HepG2 (cell line): ENCODE measurements around the gene TOR2A. TPM values are rescaled to one million over a fixed set of nuclear protein-coding genes. Genes with fewer than 3 reads are reported as not detected.

Experiments
- ATAC-seq: fragments of 200-7000 bp; cut with Tn5 transposase; 3 replicates; pipeline ENCODE4 v1.9.1; 2020; ENCODE audit warnings: mild to moderate bottlenecking, moderate library complexity
- BruUV-seq: library from RNA; stranded (reverse); fragments of 400-500 nt; replicated peaks from 2 replicates; lab custom pipeline; 2021; lab: Mats Ljungman, UMichigan
- CTCF ChIA-PET: fragments of 300-600 bp; formaldehyde crosslinking; extraction: SDS; loops from one replicate; lab custom pipeline; 2021; ENCODE audit warnings: low total read pairs, inconsistent platforms, low intra/inter-chr PET ratio; lab: Yijun Ruan, JAX
- POLR2A ChIA-PET: fragments of 350-600 bp; sonication (Branson Sonifier 250); formaldehyde crosslinking; loops from one replicate; lab custom pipeline; 2020; ENCODE audit warnings: antibody characterized with exemption, inconsistent platforms; lab: Yijun Ruan, JAX
- DNase-seq: peaks from one replicate; pipeline ENCODE4 v3.0.0-alpha.2; 2015; ENCODE audit warnings: low spot score
- FAIRE-seq: peaks from 3 replicates; lab custom pipeline; 2011; peaks lifted over from hg19 to GRCh38; lab: Jason Lieb, UNC
- H2AFZ ChIP-seq: one replicate; pipeline ENCODE4 v1.6.1; 2011; ENCODE audit warnings: low read length, inconsistent platforms
- H3K27ac ChIP-seq: fragments of 300-600 bp; 3 replicates; pipeline ENCODE4 v1.8.0; 2011; ENCODE audit warnings: mixed run types, mild to moderate bottlenecking, mixed read lengths, low read length, inconsistent platforms; ENCODE audit not compliant: insufficient read depth; ENCODE audit errors: extremely low read length
- H3K27me3 ChIP-seq, 2 experiments: fragments of 200-600 bp in 1 of 2; 2 replicates in 1 of 2; 3 replicates in 1 of 2; pipeline versions ENCODE4 v1.6.0 to v1.8.0; 2011; ENCODE audit warnings: low read length in 2 of 2, mild to moderate bottlenecking in 2 of 2, moderate library complexity in 2 of 2, inconsistent platforms in 1 of 2; ENCODE audit not compliant: insufficient read depth in 2 of 2, control insufficient read depth in 1 of 2
- H3K36me3 ChIP-seq, 2 experiments: fragments of 200-600 bp in 1 of 2; replicated peaks in 1 of 2; 2 replicates in 1 of 2; 3 replicates in 1 of 2; pipeline versions ENCODE4 v1.5.1 to v1.8.0; 2011; ENCODE audit warnings: low read length in 2 of 2, inconsistent platforms in 1 of 2; ENCODE audit not compliant: insufficient read depth in 2 of 2, control insufficient read depth in 1 of 2
- H3K4me1 ChIP-seq: 2 replicates; pipeline ENCODE4 v1.5.1; 2012; ENCODE audit warnings: low read length, inconsistent platforms; ENCODE audit not compliant: insufficient read depth
- H3K4me2 ChIP-seq: 2 replicates; pipeline ENCODE4 v1.6.0; 2011; ENCODE audit warnings: low read depth, low read length, inconsistent platforms
- H3K4me3 ChIP-seq, 3 experiments: fragments of 200-600 bp in 1 of 3; sonication (generic), shearing (Covaris generic) in 1 of 3; replicated peaks in 1 of 3; 2 replicates each; pipeline ENCODE4 v1.5.1; 2011 to 2016; ENCODE audit warnings: low read length in 3 of 3, inconsistent platforms in 2 of 3, low read depth in 2 of 3, mild to moderate bottlenecking in 2 of 3, control low read depth in 1 of 3, mixed read lengths in 1 of 3; ENCODE audit not compliant: insufficient read depth in 1 of 3
- H3K79me2 ChIP-seq: one replicate; pipeline ENCODE4 v1.6.1; 2011; ENCODE audit warnings: low read length, inconsistent platforms; ENCODE audit not compliant: insufficient read depth
- H3K9ac ChIP-seq: 2 replicates; pipeline ENCODE4 v1.6.0; 2011; ENCODE audit warnings: mild to moderate bottlenecking, low read depth, low read length, inconsistent platforms; ENCODE audit not compliant: insufficient read depth
- H3K9me3 ChIP-seq: 2 replicates; pipeline ENCODE4 v1.5.1; 2012; ENCODE audit warnings: mild to moderate bottlenecking, low read length
- H4K20me1 ChIP-seq: 2 replicates; pipeline ENCODE4 v1.6.0; 2011; ENCODE audit warnings: inconsistent platforms, mild to moderate bottlenecking, low read length, moderate library complexity; ENCODE audit not compliant: insufficient read depth
- HDAC1 ChIP-seq: sonication (generic); formaldehyde crosslinking; IDR thresholded peaks from 2 replicates; pipeline ENCODE4 v1.5.1; 2020; ENCODE audit warnings: mild to moderate bottlenecking, missing genetic modification reagents
- IKZF1 ChIP-seq: fragments of 450-650 bp; IDR thresholded peaks from 2 replicates; pipeline ENCODE4 v1.7.1; 2016
- MTA3 ChIP-seq: sonication (generic); formaldehyde crosslinking; IDR thresholded peaks from 2 replicates; pipeline ENCODE4 v1.4.0; 2020; ENCODE audit warnings: missing genetic modification reagents
- TBX3 ChIP-seq: fragments of 450-650 bp; IDR thresholded peaks from 2 replicates; pipeline ENCODE4 v1.6.1; 2017; ENCODE audit warnings: antibody characterized with exemption, mild to moderate bottlenecking, inconsistent platforms, borderline replicate concordance
- ZNF136 ChIP-seq: sonication (generic); formaldehyde crosslinking; IDR thresholded peaks from 2 replicates; pipeline ENCODE4 v1.8.1; 2022; ENCODE audit warnings: low read depth, mild to moderate bottlenecking, moderate library complexity, missing genetic modification reagents
- ZNF160 ChIP-seq: sonication (generic); formaldehyde crosslinking; IDR thresholded peaks from 2 replicates; pipeline ENCODE4 v1.8.0; 2022; ENCODE audit warnings: mild to moderate bottlenecking, inconsistent platforms, missing genetic modification reagents
- ZNF224 ChIP-seq: sonication (generic); formaldehyde crosslinking; IDR thresholded peaks from 2 replicates; pipeline ENCODE4 v1.5.0; 2020; ENCODE audit warnings: mild to moderate bottlenecking, missing genetic modification reagents
- ZNF260 ChIP-seq: sonication (generic); formaldehyde crosslinking; IDR thresholded peaks from 2 replicates; pipeline ENCODE4 v1.4.0; 2020; ENCODE audit warnings: missing genetic modification reagents, low read depth, mild to moderate bottlenecking, borderline replicate concordance
- ZNF292 ChIP-seq: sonication (generic); formaldehyde crosslinking; IDR thresholded peaks from 2 replicates; pipeline ENCODE4 v1.8.1; 2022; ENCODE audit warnings: mild to moderate bottlenecking, low read depth, missing genetic modification reagents, borderline replicate concordance
- ZNF3 ChIP-seq: IDR thresholded peaks from 2 replicates; pipeline ENCODE4 v1.7.0; 2017; ENCODE audit warnings: inconsistent platforms
- ZNF580 ChIP-seq: IDR thresholded peaks from 2 replicates; pipeline ENCODE4 v1.6.1; 2016; ENCODE audit warnings: low read depth, borderline replicate concordance
- WGBS: methylation state at CpG from one replicate; pipeline ENCODE4 v1.1.6; 2017; ENCODE audit warnings: low lambda C conversion rate; 5-methylcytosine and 5-hydroxymethylcytosine counted together
- in situ Hi-C: cut with HindIII; loops from 2 replicates; pipeline ENCODE4 v1.10.0; 2017; ENCODE audit warnings: low pct_unique_long_range_greater_than_20kb; ENCODE audit not compliant: extremely low pct_ligation_motif_present
- intact Hi-C: fragments of 100-400 bp; cut with micrococcal nuclease; formaldehyde crosslinking; loops from one replicate; pipeline ENCODE4 v1.10.0; 2022; ENCODE audit not compliant: unreplicated experiment
- polyA plus RNA-seq, 8 experiments: library from polyadenylated mRNA; depleted of rRNA in 3 of 8; stranded (reverse) in 7 of 8; unstranded in 1 of 8; fragments of >200 nt; fragmentation: Illumina TruSeq in 4 of 8; extraction: Trizol in 4 of 8; gene quantifications; 2 replicates each; pipeline versions ENCODE4 v1.2.1 to v1.2.3, GENCODE V29; 2011 to 2016; ENCODE audit warnings: low read depth in 4 of 8, missing spikeins in 1 of 8, mixed read lengths in 1 of 8; ENCODE audit not compliant: insufficient read depth in 1 of 8
- total RNA-seq, 5 experiments: library from RNA; depleted of rRNA; stranded (reverse); fragments of >200 nt; fragmentation: Illumina TruSeq; extraction: Trizol; gene quantifications; 2 replicates each; pipeline ENCODE4 v1.2.3, GENCODE V29; 2016; ENCODE audit warnings: low read depth in 1 of 5

Gene TOR2A
- total and polyA plus RNA-seq, 2 of the 13 experiments (the other 11 are each of a cell fraction or from before 2014, with no cell fraction given): 3.5 to 7.2 TPM

- TF ChIP-seq TBX3: no peak
- TF ChIP-seq MTA3: no peak
- no peak for TF ChIP-seq HDAC1
- TF ChIP-seq ZNF136 (CRISPR knock-in tag): no peak
- TF ChIP-seq ZNF260 (CRISPR knock-in tag): no peak
- TF ChIP-seq ZNF580 (CRISPR knock-in tag): no peak
- no peak for TF ChIP-seq IKZF1
- TF ChIP-seq ZNF292 (CRISPR knock-in tag): no peak
- no peak for TF ChIP-seq ZNF160
- no peak for TF ChIP-seq ZNF3
- no peak for TF ChIP-seq ZNF224 (CRISPR knock-in tag)
- CTCF ChIA-PET: no interaction called here
- Histone ChIP-seq H3K27me3 (no peaks in the 10 kb centered on the region), H3K9ac (no peak overlapping the region), H4K20me1 (no peaks in the 10 kb centered on the region), H3K4me3 (no peak overlapping the region), H3K4me2 (no peak overlapping the region), H3K27ac (no peak overlapping the region), H3K36me3 (no peaks in the 10 kb centered on the region), H3K79me2 (no peaks in the 10 kb centered on the region), H3K9me3 (no peaks in the 10 kb centered on the region), H3K4me1 (peaks cover 15% of the 10 kb centered on the region), H2AFZ (no peak overlapping the region)
- WGBS: 86% methylated on average over 10 of the region's 10 CpGs
- no peak for FAIRE-seq
- in situ Hi-C loops (no loop called here), intact Hi-C loops (no loop called here)
- no TSS peak for BruUV-seq
- ATAC-seq: no peak
- POLR2A ChIA-PET: no interaction called here
- no peak for DNase-seq
These were observed 44.4 kb downstream of the TOR2A start for GRCh38 chr9:127690735-127691134.
